ENCODE data around the gene PALB2. TPM values are rescaled to one million over a fixed set of nuclear protein-coding genes. Genes with fewer than 3 reads are reported as not detected.

The PALB2 gene
- total and polyA plus RNA-seq, 2 experiments from 2014 or later = 24.2 to 34.0 TPM

DNA sequence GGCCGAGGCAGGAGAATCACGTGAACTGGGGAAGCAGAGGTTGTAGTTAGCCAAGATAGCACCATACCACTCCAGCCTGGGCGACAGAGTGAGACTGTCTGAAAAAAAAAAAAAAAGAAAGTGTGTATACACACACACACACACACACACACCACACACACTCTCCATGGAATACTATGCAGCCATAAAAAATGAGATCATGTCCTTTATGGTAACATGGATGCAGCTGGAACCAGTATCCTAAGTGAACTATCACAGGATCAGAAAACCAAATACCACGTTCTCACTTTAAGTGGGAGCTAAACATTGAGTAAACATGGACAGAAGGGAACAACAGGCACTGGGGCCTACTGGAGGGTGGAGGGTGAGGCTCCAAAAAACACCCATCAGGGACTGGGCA, 61.7 kb downstream of the PALB2 start (continued):
- TF ChIP-seq REST (IDR thresholded peaks at IDR 0.05; ENCODE audit: unreplicated experiment) = no peak
- no peak for TF ChIP-seq NANOG (IDR thresholded peaks at IDR 0.05; ENCODE audit: borderline replicate concordance)

GRCh38 chr16:23578101-23578830, 62.8 kb downstream of the PALB2 start:
- Histone ChIP-seq H3K9me2 (ENCODE audit: insufficient read depth) (no peaks in the 10 kb centered on the region), H3K4me3 (no peak overlapping the region), H3K4me1 (ENCODE audit: insufficient read depth) (no peaks in the 10 kb centered on the region), H3K4me2 (no peak overlapping the region), H2AFZ (no peak overlapping the region), H3K27me3 (ENCODE audit: insufficient read depth) (no peaks in the 10 kb centered on the region), H4K20me1 (replicated peaks; ENCODE audit: insufficient read depth) (peaks cover 10% of the 10 kb centered on the region; the same call in 1 of the 2 replicates), H3F3A (replicated peaks; ENCODE audit: low read depth) (0 out of 2 replicates have a peak, but pooled peaks cover 7% of the 10 kb centered on the region), H3K79me2 (replicated peaks; ENCODE audit: insufficient read depth) (no peaks in the 10 kb centered on the region), H3K27ac (ENCODE audit: low read depth) (no peak overlapping the region), H3K36me3 (ENCODE audit: insufficient read depth) (peaks cover 16% of the 10 kb centered on the region; the same call in 1 of the 2 replicates)
- Mint-ChIP-seq H3K4me1 (no peaks in the 10 kb centered on the region), H3K27me3 (ENCODE audit: insufficient read depth, low read depth, poor library complexity) (peaks cover 7% of the 10 kb centered on the region), H3K36me3 (ENCODE audit: low read depth) (peaks cover 44% of the 10 kb centered on the region), H3K27ac (no peak overlapping the region), H3K9me3 (no peaks in the 10 kb centered on the region), H3K4me3 (no peak overlapping the region)
- no peak for DNase-seq (ENCODE audit: low spot score)
- no peak for ATAC-seq
- TF ChIP-seq NANOG (IDR thresholded peaks at IDR 0.05; ENCODE audit: borderline replicate concordance) (no peak), JUNB (IDR thresholded peaks at IDR 0.05; ENCODE audit: unreplicated experiment) (no peak), POLR2AphosphoS5 (IDR thresholded peaks at IDR 0.05; ENCODE audit: low read depth) (no peak), EZH2 (IDR thresholded peaks at IDR 0.05; ENCODE audit: low read depth, unreplicated experiment) (no peak), ZNF462 (CRISPR knock-in tag; IDR thresholded peaks at IDR 0.05) (no peak), EZH2phosphoT487 (IDR thresholded peaks at IDR 0.05; ENCODE audit: unreplicated experiment) (no peak), STAT1 (IDR thresholded peaks at IDR 0.05; ENCODE audit: unreplicated experiment) (no peak)
- TF ChIP-seq, protein P1, sequence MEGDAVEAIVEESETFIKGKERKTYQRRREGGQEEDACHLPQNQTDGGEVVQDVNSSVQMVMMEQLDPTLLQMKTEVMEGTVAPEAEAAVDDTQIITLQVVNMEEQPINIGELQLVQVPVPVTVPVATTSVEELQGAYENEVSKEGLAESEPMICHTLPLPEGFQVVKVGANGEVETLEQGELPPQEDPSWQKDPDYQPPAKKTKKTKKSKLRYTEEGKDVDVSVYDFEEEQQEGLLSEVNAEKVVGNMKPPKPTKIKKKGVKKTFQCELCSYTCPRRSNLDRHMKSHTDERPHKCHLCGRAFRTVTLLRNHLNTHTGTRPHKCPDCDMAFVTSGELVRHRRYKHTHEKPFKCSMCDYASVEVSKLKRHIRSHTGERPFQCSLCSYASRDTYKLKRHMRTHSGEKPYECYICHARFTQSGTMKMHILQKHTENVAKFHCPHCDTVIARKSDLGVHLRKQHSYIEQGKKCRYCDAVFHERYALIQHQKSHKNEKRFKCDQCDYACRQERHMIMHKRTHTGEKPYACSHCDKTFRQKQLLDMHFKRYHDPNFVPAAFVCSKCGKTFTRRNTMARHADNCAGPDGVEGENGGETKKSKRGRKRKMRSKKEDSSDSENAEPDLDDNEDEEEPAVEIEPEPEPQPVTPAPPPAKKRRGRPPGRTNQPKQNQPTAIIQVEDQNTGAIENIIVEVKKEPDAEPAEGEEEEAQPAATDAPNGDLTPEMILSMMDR (conservative IDR thresholded peaks at IDR 0.05; ENCODE audit: low read depth in 2 of 2) = no peak

Data from GM23338 (cell line).